NK-92 (cell line): Measurements from ENCODE around the gene GOLPH3L.
"Not testable (repeated sequence)": the region's sequence is repeated elsewhere in the genome, so short reads cannot be mapped to it uniquely, and the experiment has no call there.

Source experiments
- DNase-seq: peaks from one replicate; lab custom pipeline; 2025; ENCODE audit not compliant: unreplicated experiment; lab: John Stamatoyannopoulos, UW

Gene GOLPH3L

DNA sequence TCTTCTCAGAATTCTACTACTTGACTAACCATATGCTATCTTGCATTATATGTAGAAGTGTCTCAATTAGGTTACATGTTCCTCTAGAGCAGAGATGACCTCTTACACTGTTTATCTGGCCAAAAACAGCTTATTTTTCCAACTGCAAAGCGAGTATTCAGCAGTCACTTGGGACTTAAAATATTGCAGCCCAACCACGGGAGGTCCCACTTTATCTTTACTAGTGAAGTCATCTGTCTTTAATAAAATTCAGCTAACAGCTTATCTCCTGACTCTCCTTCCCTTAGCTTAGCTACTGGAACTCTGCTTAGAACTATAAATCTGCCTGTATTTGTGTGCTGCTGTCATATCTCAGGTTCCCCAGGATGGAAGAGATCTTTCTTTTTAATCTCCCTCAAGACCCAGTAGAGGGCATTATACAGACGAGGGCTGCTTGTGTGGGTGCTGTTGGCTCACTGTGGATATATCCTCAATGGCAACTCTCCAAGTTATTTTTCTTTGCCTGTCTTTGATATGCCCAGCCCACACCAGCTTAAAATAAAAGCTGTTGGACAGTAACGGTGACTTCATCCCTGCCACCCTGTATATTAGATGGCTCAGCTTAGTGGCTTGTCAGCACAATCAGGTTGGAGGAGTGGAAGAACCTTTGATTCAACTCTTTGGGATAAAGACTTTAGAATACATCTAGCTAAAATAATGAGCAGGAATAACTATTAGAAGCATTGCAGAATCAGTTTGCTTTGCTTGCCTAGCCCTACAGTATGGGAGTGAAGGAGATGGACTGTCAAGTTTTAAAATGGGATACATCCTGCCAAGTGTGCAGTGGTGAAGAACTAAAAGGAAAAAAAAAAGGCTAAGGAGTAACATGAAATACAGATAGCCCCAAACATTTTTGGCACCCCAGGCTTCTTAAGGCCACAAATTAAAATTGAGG is 77.1 kb downstream of the GOLPH3L start:
- DNase-seq, result no peak

DNA sequence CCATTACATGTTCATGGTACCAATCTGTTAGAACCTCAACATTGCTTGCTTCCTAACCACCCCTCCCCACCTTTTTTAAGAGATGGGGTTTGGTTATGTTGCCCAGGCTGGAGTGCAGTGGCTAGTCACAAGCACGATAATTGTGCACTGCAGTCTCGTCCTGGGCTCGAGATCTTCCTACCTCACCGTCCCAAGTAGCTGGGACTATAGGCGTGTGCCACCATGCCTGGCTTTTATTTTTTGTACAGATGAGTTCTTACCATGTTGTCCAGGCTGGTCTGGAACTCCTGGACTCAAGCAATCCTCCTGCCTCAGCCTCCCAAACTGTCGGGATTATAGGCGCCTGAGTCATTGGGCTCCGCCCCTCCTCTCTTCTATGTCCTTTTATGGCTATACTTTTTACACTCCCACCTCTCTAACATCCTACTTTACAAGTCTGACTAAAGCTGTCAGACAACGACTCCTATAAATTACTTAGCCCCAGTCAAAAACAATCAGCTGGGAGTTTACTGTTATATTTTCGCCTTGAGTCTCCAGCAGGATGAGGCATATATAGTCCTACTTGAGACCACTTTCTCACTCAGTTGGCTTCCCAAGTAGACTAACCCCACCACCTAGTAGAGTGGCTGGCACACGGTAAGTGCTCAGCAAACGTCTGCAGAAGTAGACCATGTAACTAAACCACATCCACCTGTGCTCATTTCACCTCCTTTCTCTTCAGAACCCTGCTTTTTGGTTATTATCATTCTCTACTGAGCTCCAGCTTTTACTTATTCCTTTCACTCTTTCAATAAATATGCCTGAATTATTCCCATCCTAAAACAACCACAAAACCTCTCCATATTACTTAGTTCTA is 81.4 kb downstream of the GOLPH3L start:
- DNase-seq, result no peak

DNA sequence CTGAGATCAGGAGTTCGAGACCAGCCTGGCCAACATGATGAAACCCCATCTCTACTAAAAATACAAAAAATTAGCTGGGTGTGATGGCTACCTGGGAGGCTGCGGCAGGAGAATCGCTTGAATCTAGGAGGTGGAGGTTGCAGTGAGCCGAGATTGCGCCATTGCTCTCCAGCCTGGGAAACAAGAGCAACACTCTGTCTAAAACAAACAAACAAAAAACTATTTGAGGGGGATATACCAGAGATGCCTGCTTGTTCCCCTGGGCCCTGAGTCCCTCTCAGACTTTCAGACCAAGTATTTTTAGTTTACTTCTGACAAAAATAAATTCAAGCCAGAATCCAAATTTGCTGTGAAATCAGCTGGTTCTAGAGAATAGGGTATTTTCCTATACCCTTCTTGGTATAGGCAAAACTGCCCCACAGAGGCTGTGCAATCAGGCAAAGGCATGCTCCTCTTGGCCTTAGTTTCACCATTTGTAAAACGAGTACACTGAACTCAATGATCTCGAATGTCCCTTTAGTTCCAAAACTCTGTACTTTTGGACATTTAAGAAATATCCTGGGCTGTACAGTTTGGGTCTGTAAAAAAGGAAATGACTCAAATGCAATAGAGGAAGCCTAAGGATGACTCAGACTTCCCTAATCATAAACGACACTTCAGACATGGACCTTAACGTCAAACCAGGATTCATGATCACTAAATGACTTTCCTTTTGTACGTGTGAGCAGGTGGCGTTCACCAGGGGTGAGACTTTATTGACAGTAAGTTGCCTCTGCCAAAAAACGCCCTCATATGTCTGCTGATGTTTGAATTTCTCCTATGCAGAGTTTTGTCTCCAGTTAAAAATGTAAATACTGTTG is 83.7 kb downstream of the GOLPH3L start:
- no peak for DNase-seq

DNA sequence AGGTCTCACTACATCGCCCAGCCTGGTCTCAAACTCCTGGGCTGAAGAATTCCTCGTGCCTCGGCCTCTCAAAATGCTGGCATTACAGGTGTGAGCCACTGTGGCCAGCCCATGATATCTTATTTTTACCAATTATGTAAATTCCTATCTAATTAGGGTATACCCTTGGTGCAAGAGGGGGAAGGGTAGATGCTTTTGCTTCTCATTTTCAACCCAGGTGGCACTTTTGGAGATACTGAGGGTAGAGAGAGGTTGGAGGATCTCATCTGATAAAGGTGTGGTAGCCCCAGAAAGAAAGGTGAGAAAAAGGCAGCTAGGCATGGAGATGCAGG is 85.0 kb downstream of the GOLPH3L start:
- no peak for DNase-seq

DNA sequence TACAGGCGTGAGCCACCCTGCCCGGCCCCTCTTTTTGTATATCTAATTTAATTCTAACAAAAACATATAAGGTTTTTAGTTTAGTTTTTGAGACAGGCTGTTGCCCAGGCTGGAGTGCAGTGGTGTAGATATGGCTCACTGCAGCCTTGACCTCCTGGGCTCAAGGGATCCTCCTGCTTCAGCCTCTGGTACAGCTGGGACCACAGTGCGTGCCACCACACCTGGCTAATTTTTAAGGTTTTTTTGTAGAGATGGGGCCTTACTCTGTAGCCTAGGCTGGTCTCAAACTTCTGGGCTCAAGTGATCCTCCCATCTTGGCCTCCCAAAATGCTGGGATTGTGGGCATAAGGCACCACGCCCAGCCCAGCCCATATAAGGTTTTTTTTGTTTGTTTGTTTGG is 86.4 kb downstream of the GOLPH3L start:
- no peak for DNase-seq

DNA sequence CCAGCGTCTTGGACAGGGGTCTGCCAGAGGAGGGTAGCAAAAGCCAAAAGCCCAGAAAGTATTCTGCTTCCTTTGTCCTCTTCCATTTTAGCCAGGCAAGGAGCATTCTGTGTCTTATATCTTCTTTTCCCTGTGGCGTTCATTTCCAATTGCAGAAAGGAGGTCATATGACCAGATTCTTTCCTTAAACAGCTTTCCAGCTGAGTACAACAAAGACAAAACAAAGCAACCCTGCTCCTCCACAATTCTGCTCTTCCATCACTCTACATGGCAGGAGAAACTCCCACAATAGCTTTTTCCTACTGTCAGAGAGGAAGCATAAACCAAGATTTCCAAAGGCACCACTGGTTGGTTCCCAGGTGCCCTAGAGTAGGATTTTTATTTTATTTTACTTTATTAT is 87.2 kb downstream of the GOLPH3L start:
- no peak for DNase-seq

DNA sequence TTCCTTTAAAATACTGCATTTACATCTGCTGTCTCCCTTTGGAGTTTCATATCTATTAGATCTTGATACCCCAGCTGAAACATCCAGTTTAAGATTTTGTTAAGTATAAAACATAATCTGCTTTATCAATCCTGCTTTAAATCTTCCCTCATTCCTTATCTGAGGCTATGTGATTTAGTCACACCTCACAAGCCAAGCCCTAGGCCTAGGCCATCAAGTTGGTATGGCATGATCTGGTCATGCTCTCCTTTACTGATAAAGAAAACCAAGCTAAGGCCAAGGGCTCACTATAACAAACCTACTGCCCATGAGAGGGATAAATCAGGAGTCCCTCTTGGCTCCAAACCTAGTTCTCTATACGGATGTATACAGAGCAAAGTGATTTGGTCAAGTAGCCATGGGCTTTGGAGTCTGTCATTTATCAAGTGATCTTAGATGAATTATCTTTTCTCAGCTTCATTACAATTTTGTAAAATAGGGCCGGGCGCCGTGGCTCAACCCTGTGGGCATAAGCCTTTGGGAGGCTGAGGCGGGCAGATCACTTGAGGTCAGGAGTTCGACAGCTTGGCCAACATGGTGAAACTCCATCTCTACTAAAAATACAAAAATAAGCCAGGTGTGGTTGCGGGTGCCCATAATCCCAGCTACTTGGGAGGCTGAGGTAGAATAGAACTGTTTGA is 90.4 kb downstream of the GOLPH3L start:
- no peak for DNase-seq

DNA sequence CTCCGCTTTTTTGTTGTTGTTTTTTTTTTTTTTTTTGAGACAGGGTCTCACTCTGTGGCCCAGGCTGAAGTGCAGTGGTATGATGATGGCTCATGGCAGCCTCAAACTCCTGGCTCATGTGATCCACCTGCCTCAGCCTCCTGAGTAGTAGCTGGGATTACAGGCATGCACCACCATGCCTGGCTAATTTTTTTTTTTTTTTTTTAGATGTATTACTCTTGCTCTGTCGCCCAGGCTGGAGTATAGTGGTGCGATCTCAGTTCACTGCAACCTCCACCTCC is 91.6 kb downstream of the GOLPH3L start:
- not testable (repeated sequence) for DNase-seq

DNA sequence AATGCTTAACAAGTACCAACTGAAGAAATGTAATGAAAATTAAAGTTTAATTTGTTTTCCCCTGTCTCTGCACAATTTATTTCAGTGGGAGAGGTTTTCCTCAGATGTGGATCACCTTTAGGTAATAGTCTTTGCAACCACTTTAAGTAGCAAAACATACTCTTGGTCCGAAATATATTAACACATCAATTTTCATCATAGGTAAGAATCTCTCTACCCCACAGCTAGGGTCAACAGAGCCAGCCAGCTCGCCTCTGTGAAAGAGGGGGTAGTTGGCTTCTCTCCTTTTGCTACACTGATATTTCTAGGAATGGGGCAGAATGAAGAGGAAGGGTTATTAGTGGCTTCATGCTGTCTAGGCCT is 92.7 kb downstream of the GOLPH3L start:
- DNase-seq, result no peak

DNA sequence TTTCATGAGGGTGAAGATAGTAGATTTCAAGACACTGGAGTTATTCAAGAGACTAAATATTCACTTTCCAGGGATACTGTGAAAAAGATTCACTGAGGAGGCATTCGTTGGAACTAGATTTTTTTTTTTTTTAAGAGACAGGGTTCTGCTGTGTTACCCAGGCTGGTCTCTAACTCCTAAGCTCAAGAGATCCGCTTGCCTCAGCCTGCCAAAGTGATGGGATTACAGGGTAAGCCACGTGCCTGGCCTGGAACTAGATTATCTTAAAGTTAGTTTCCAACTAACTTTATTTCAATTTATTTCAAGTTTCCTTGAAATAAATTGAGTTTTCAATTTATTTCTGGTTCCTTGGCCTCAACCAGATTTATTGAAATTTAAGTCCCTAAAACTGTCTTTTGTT is 93.2 kb downstream of the GOLPH3L start:
- DNase-seq, result no peak

DNA sequence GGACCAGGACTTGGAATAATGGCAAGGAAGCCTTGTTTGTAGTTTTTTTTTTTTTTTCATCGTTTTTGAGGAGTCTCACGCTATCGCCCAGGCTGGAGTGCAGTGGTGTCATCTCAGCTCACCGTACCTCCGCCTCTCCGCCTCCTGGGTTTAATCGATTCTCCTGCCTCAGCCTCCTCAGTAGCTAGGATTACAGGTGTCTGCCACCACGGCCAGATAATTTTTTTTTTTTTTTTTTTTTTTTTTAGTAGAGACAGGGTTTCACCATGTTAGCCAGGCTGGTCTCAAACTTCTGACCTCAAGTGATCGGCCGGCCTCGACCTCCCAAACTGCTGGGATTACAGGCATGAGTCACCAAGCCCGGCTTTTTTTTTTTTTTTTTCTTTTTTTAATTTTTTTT is 94.6 kb downstream of the GOLPH3L start:
- not testable (repeated sequence) for DNase-seq

DNA sequence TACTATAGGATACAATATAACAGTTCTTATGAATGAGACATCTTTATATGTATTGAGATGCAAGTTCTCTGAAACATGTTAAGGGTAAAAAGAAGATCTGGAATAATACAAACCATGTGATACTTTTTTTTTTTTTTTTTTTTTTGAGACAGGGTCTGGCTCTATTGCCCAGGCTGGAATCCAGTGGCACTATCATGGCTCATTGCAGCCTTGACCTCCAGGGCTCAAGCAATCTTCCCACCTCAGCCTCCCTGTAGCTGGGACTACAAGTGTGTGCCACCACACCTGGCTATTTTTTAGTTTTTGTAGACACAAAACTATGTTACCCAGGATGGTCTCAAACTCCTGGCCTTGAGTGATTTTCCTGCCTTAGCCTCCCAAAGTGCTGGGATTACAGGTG is 95.4 kb downstream of the GOLPH3L start:
- DNase-seq, result no peak

DNA sequence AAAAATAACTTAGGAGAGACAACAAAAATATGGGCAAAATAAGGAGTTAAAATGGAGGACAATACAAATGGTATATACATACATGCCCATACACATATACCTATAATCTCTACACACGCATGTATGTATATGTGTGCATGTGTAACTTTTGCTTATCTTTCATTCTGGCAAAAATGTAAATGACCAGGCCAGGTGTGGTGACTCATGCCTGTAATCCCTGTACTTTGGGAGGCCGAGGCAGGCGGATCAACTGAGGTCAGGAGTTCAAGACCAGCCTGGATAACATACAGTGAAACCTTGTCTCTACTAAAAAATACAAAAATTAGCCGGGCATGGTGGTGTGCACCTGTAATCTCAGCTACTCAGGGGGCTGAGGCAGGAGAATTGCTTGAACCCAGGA is 98.6 kb downstream of the GOLPH3L start:
- not testable (repeated sequence) for DNase-seq

DNA sequence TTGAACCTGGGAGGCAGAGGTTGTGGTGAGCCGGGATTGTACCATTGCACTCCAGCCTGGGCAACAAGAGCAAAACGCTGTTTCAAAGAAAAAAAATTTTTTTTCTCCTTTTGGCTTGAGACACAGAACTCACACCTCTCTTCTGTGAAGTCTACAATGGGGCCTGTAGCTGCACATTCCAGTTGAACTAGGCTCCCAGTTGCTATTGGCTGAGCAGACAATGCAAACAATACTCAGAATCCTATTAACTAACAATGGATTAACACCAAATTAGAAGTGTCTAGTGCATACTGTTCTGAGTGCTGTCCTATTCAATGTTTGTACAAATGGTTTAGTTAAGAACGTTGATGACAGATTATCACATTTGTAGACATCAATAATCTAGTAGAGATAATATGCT is 100.0 kb downstream of the GOLPH3L start:
- DNase-seq, result no peak
